ENCODE measurements around the gene MRGPRD. TPM values are rescaled to one million over a fixed set of nuclear protein-coding genes. Genes with fewer than 3 reads are reported as not detected.

The MRGPRD gene
- total and polyA plus RNA-seq, 4 donors: not detected

GRCh38 chr11:69006816-69007215 lies 26.0 kb upstream of the MRGPRD start:
- Histone ChIP-seq H3K36me3 (ENCODE audit: control insufficient read depth in 4 of 4, insufficient read depth in 3 of 4, low read depth in 1 of 4, low read length in 3 of 4) (no peaks in the 10 kb centered on the region), H3K27me3 (ENCODE audit: control insufficient read depth in 4 of 4, insufficient read depth in 4 of 4, low read length in 3 of 4) (no peaks in the 10 kb centered on the region), H3K9ac (ENCODE audit: low read depth in 1 of 2, low read length in 2 of 2) (no peak overlapping the region), H3K4me1 (ENCODE audit: control insufficient read depth in 4 of 4, insufficient read depth in 4 of 4, low read length in 3 of 4) (peaks cover 29 to 51% (median 45%) of the 10 kb centered on the region in 4 donors), H3K27ac (ENCODE audit: low read depth in 1 of 2, low read length in 2 of 2) (peak overlapping the region; percentile 70 to 90), H3K4me3 (ENCODE audit: low read depth in 1 of 3, low read length in 3 of 3) (no peak overlapping the region), H3K9me3 (ENCODE audit: control insufficient read depth in 4 of 4, low read length in 3 of 4) (no peaks in the 10 kb centered on the region)
- 81% methylated on average over 12 of the region's 12 CpGs for WGBS
- no peak for TF ChIP-seq CTCF (IDR thresholded peaks at IDR 0.05; ENCODE audit: low read depth, low read length, missing input control)
- no peak for TF ChIP-seq ATF3 (IDR thresholded peaks at IDR 0.05)
- no peak for TF ChIP-seq FOXA2 (IDR thresholded peaks at IDR 0.05)
- no peak for TF ChIP-seq NR2F2 (IDR thresholded peaks at IDR 0.05)
- no peak for TF ChIP-seq SP1 (IDR thresholded peaks at IDR 0.05)
- TF ChIP-seq TAF1 (conservative IDR thresholded peaks at IDR 0.05): no peak
- TF ChIP-seq GABPA (IDR thresholded peaks at IDR 0.05 in 1 of 2, conservative IDR thresholded peaks at IDR 0.05 in 1 of 2): no peak
- no peak for TF ChIP-seq HNF4A (conservative IDR thresholded peaks at IDR 0.05)
- TF ChIP-seq REST (IDR thresholded peaks at IDR 0.05): no peak
- TF ChIP-seq RAD21 (IDR thresholded peaks at IDR 0.05): no peak
- TF ChIP-seq MAX (IDR thresholded peaks at IDR 0.05): no peak
- no peak for TF ChIP-seq FOXA1 (IDR thresholded peaks at IDR 0.05)
- TF ChIP-seq EGR1 (IDR thresholded peaks at IDR 0.05; ENCODE audit: low read depth in 2 of 2): no peak
- TF ChIP-seq RXRA (IDR thresholded peaks at IDR 0.05): no peak
- TF ChIP-seq ZBTB33 (IDR thresholded peaks at IDR 0.05): no peak
- peak; percentile 19 for DNase-seq (ENCODE audit: low spot score)
